WTC11 (cell line): ENCODE results near the gene ZFP90. TPM values are rescaled to one million over a fixed set of nuclear protein-coding genes. Genes with fewer than 3 reads are reported as not detected.

ENCODE experiments used
- ATAC-seq: fragments of 200-7000 bp; cut with Tn5 transposase; 2 replicates; pipeline ENCODE4 v1.10.0; 2021; ENCODE audit warnings: mild to moderate bottlenecking, moderate library complexity
- CTCF ChIA-PET: fragments of 300-600 bp; sonication (Branson Sonifier 250); formaldehyde crosslinking; loops from one replicate; lab custom pipeline; 2021; ENCODE audit warnings: antibody characterized with exemption; lab: Charles Lee
- POLR2A ChIA-PET: fragments of 350-600 bp; sonication (Branson Sonifier 250); formaldehyde crosslinking; loops from one replicate; lab custom pipeline; 2021; ENCODE audit warnings: antibody characterized with exemption; lab: Charles Lee
- DNase-seq: peaks from one replicate; pipeline ENCODE4 v3.0.0; 2021; ENCODE audit warnings: low spot score
- H3K27ac Mint-ChIP-seq: 2 replicates; pipeline ENCODE4 v1.8.0; 2021; ENCODE audit warnings: mixed read lengths
- H3K27me3 Mint-ChIP-seq: 2 replicates; pipeline ENCODE4 v1.8.0; 2021; ENCODE audit warnings: low read depth, mild to moderate bottlenecking, moderate library complexity, mixed read lengths
- H3K36me3 Mint-ChIP-seq: 2 replicates; pipeline ENCODE4 v1.8.0; 2021; ENCODE audit warnings: mixed read lengths
- H3K4me1 Mint-ChIP-seq: 2 replicates; pipeline ENCODE4 v1.8.0; 2022; ENCODE audit warnings: mixed read lengths
- H3K4me3 Mint-ChIP-seq: 2 replicates; pipeline ENCODE4 v1.8.0; 2021; ENCODE audit warnings: mild to moderate bottlenecking, moderate library complexity, mixed read lengths
- H3K9me3 Mint-ChIP-seq: 2 replicates; pipeline ENCODE4 v1.8.0; 2021; ENCODE audit warnings: mixed read lengths
- ATF6 ChIP-seq: sonication (generic); formaldehyde crosslinking; IDR thresholded peaks from 2 replicates; pipeline ENCODE4 v1.8.1; 2023; ENCODE audit warnings: mild to moderate bottlenecking, missing genetic modification reagents
- E2F5 ChIP-seq: sonication (generic); formaldehyde crosslinking; IDR thresholded peaks from 2 replicates; pipeline ENCODE4 v1.8.1; 2022; ENCODE audit warnings: mild to moderate bottlenecking, moderate library complexity, missing genetic modification reagents
- ESRRA ChIP-seq: sonication (generic); formaldehyde crosslinking; IDR thresholded peaks from 2 replicates; pipeline ENCODE4 v1.8.1; 2022; ENCODE audit warnings: mild to moderate bottlenecking, missing genetic modification reagents, borderline replicate concordance
- FOXP4 ChIP-seq: sonication (generic); formaldehyde crosslinking; IDR thresholded peaks from 2 replicates; pipeline ENCODE4 v1.8.0; 2022; ENCODE audit warnings: mild to moderate bottlenecking, missing genetic modification reagents
- IRF2 ChIP-seq: sonication (generic); formaldehyde crosslinking; IDR thresholded peaks from 2 replicates; pipeline ENCODE4 v1.8.0; 2022; ENCODE audit warnings: low read depth, missing genetic modification reagents, borderline replicate concordance
- NFE2L1 ChIP-seq: sonication (generic); formaldehyde crosslinking; IDR thresholded peaks from 2 replicates; pipeline ENCODE4 v1.8.1; 2023; ENCODE audit warnings: missing genetic modification reagents
- PREB ChIP-seq: sonication (generic); formaldehyde crosslinking; IDR thresholded peaks from 2 replicates; pipeline ENCODE4 v1.8.1; 2022; ENCODE audit warnings: mild to moderate bottlenecking, missing genetic modification reagents, moderate library complexity, borderline replicate concordance
- RORB ChIP-seq: fragments of 250-450 bp; sonication (Bioruptor Pico); IDR thresholded peaks from 2 replicates; pipeline ENCODE4 v1.9.0; 2021; ENCODE audit warnings: mild to moderate bottlenecking
- SP1 ChIP-seq: sonication (generic); formaldehyde crosslinking; conservative IDR thresholded peaks from 2 replicates; pipeline ENCODE4 v1.8.1; 2022; ENCODE audit warnings: missing genetic modification reagents
- ZBTB43 ChIP-seq: sonication (generic); formaldehyde crosslinking; IDR thresholded peaks from 2 replicates; pipeline ENCODE4 v1.8.1; 2023; ENCODE audit warnings: mild to moderate bottlenecking, missing genetic modification reagents
- ZNF232 ChIP-seq: sonication (generic); formaldehyde crosslinking; IDR thresholded peaks from 2 replicates; pipeline ENCODE4 v1.8.0; 2022; ENCODE audit warnings: mild to moderate bottlenecking, missing genetic modification reagents
- ZNF317 ChIP-seq: sonication (generic); formaldehyde crosslinking; IDR thresholded peaks from 2 replicates; pipeline ENCODE4 v1.8.1; 2023; ENCODE audit warnings: low read depth, mild to moderate bottlenecking, moderate library complexity, missing genetic modification reagents, borderline replicate concordance
- ZNF396 ChIP-seq: fragments of 250-450 bp; sonication (Bioruptor Pico); IDR thresholded peaks from 2 replicates; pipeline ENCODE4 v1.8.0; 2021; ENCODE audit warnings: mild to moderate bottlenecking, moderate library complexity, borderline replicate concordance
- ZNF423 ChIP-seq: fragments of 250-450 bp; sonication (Bioruptor Pico); IDR thresholded peaks from 2 replicates; pipeline ENCODE4 v2.1.2; 2022; ENCODE audit warnings: mild to moderate bottlenecking, moderate library complexity
- ZNF512 ChIP-seq: sonication (generic); formaldehyde crosslinking; IDR thresholded peaks from 2 replicates; pipeline ENCODE4 v1.8.1; 2022; ENCODE audit warnings: missing genetic modification reagents, borderline replicate concordance
- ZNF671 ChIP-seq: fragments of 250-450 bp; sonication (Bioruptor Pico); IDR thresholded peaks from 2 replicates; pipeline ENCODE4 v1.8.0; 2021; ENCODE audit warnings: mild to moderate bottlenecking
- total RNA-seq: library from RNA; stranded (reverse); gene quantifications from 3 replicates; pipeline ENCODE4 v1.2.3, GENCODE V29; 2021
- TF ChIP-seq, protein P1 (sequence below): sonication (generic); formaldehyde crosslinking; IDR thresholded peaks from 2 replicates; pipeline ENCODE4 v1.8.0; 2022; ENCODE audit warnings: mild to moderate bottlenecking, missing genetic modification reagents
- TF ChIP-seq, protein P2 (sequence below): sonication (generic); formaldehyde crosslinking; IDR thresholded peaks from 2 replicates; pipeline ENCODE4 v1.8.0; 2023; ENCODE audit warnings: missing genetic modification reagents
- TF ChIP-seq, protein P3 (sequence below): sonication (generic); formaldehyde crosslinking; IDR thresholded peaks from 2 replicates; pipeline ENCODE4 v1.8.1; 2023; ENCODE audit warnings: mild to moderate bottlenecking, missing genetic modification reagents, borderline replicate concordance

ZFP90 gene
- total RNA-seq, 1 experiment from 2014 or later = 21.7 TPM

GRCh38 chr16:68533937-68534336 is 5.2 kb upstream of the ZFP90 start:
- Mint-ChIP-seq H3K9me3 (peaks cover 8% of the 10 kb centered on the region), H3K36me3 (peaks cover 10% of the 10 kb centered on the region), H3K27ac (no peak overlapping the region), H3K4me1 (peaks cover 15% of the 10 kb centered on the region)
- ATAC-seq = no peak
- CTCF ChIA-PET = no interaction called here
- DNase-seq = no peak
- TF ChIP-seq IRF2 (CRISPR knock-in tag) (no peak), PREB (CRISPR knock-in tag) (no peak), ATF6 (CRISPR knock-in tag) (no peak), RORB (no peak), ZNF396 (CRISPR knock-in tag) (no peak), ZNF512 (CRISPR knock-in tag) (no peak), ZNF671 (CRISPR knock-in tag) (no peak), ZNF423 (no peak), E2F5 (CRISPR knock-in tag) (no peak), ZNF232 (CRISPR knock-in tag) (no peak), ESRRA (CRISPR knock-in tag) (no peak)
- TF ChIP-seq, protein P1, sequence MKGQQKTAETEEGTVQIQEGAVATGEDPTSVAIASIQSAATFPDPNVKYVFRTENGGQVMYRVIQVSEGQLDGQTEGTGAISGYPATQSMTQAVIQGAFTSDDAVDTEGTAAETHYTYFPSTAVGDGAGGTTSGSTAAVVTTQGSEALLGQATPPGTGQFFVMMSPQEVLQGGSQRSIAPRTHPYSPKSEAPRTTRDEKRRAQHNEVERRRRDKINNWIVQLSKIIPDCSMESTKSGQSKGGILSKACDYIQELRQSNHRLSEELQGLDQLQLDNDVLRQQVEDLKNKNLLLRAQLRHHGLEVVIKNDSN (CRISPR knock-in tag) = no peak
- TF ChIP-seq, protein P2, sequence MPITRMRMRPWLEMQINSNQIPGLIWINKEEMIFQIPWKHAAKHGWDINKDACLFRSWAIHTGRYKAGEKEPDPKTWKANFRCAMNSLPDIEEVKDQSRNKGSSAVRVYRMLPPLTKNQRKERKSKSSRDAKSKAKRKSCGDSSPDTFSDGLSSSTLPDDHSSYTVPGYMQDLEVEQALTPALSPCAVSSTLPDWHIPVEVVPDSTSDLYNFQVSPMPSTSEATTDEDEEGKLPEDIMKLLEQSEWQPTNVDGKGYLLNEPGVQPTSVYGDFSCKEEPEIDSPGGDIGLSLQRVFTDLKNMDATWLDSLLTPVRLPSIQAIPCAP = no peak
- TF ChIP-seq, all 79 proteins: peak for 0
- POLR2A ChIA-PET = no interaction called here
- peaks cover 39% of the 10 kb centered on the region for H3K27me3 Mint-ChIP-seq
- H3K4me3 Mint-ChIP-seq = no peak overlapping the region

GRCh38 chr16:68535331-68535730 is 3.8 kb upstream of the ZFP90 start:
- CTCF ChIA-PET = interaction anchor here (0.6 to 1.6 kb wide), 2 partner anchors 15 to 266 kb away, joined by 3 to 7 read pairs; no protein-coding TSS in a partner anchor
- Mint-ChIP-seq H3K4me1 (peaks cover 15% of the 10 kb centered on the region), H3K9me3 (peaks cover 8% of the 10 kb centered on the region), H3K27me3 (peaks cover 26% of the 10 kb centered on the region), H3K27ac (no peak overlapping the region), H3K36me3 (peaks cover 10% of the 10 kb centered on the region), H3K4me3 (no peak overlapping the region)
- ATAC-seq (no peak), DNase-seq (no peak)
- POLR2A ChIA-PET = no interaction called here
- TF ChIP-seq, protein P2 = no peak
- TF ChIP-seq ZNF317 (CRISPR knock-in tag) (no peak), NFE2L1 (CRISPR knock-in tag) (no peak), ZBTB43 (CRISPR knock-in tag) (no peak), FOXP4 (CRISPR knock-in tag) (no peak), SP1 (CRISPR knock-in tag) (no peak)
- TF ChIP-seq, protein P3, sequence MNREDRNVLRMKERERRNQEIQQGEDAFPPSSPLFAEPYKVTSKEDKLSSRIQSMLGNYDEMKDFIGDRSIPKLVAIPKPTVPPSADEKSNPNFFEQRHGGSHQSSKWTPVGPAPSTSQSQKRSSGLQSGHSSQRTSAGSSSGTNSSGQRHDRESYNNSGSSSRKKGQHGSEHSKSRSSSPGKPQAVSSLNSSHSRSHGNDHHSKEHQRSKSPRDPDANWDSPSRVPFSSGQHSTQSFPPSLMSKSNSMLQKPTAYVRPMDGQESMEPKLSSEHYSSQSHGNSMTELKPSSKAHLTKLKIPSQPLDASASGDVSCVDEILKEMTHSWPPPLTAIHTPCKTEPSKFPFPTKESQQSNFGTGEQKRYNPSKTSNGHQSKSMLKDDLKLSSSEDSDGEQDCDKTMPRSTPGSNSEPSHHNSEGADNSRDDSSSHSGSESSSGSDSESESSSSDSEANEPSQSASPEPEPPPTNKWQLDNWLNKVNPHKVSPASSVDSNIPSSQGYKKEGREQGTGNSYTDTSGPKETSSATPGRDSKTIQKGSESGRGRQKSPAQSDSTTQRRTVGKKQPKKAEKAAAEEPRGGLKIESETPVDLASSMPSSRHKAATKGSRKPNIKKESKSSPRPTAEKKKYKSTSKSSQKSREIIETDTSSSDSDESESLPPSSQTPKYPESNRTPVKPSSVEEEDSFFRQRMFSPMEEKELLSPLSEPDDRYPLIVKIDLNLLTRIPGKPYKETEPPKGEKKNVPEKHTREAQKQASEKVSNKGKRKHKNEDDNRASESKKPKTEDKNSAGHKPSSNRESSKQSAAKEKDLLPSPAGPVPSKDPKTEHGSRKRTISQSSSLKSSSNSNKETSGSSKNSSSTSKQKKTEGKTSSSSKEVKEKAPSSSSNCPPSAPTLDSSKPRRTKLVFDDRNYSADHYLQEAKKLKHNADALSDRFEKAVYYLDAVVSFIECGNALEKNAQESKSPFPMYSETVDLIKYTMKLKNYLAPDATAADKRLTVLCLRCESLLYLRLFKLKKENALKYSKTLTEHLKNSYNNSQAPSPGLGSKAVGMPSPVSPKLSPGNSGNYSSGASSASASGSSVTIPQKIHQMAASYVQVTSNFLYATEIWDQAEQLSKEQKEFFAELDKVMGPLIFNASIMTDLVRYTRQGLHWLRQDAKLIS (CRISPR knock-in tag) = no peak
